Measurements from ENCODE around the gene PHEX.

DNA sequence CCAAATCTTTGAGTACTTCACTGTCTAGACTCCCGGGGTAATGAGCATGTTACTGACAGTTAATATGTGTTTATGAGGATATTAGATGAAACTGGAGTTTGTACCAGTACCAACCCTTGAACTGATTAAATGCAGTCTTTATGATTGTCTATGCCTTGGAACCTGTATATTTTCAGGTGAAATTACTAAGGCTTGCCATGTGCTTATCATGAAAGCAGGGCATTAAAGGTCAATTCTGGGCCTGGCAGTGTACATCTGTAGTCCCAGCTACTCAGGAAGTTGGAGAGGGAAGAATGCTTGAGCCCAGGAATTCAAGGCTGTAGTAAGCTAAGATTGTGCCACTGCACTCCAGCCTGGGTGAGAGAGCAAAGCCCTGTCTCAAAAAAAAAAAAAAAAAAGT lies 27.6 kb downstream of the PHEX start:
- TF ChIP-seq CREB5 (CRISPR knock-in tag; IDR thresholded peaks at IDR 0.05; ENCODE audit: low read depth) (no peak), GLIS3 (CRISPR knock-in tag; IDR thresholded peaks at IDR 0.05) (no peak), ZFP30 (CRISPR knock-in tag; IDR thresholded peaks at IDR 0.05) (no peak), POU6F1 (CRISPR knock-in tag; IDR thresholded peaks at IDR 0.05; ENCODE audit: borderline replicate concordance, low read depth) (no peak), ESRRG (CRISPR knock-in tag; IDR thresholded peaks at IDR 0.05) (no peak), PATZ1 (CRISPR knock-in tag; IDR thresholded peaks at IDR 0.05; ENCODE audit: borderline replicate concordance) (no peak), ZC3H10 (CRISPR knock-in tag; IDR thresholded peaks at IDR 0.05) (no peak), SNAI2 (CRISPR knock-in tag; IDR thresholded peaks at IDR 0.05) (no peak), TSHZ2 (CRISPR knock-in tag; IDR thresholded peaks at IDR 0.05) (no peak), ISL1 (CRISPR knock-in tag; IDR thresholded peaks at IDR 0.05) (no peak), ZNF8 (CRISPR knock-in tag; IDR thresholded peaks at IDR 0.05) (no peak), CSDC2 (CRISPR knock-in tag; IDR thresholded peaks at IDR 0.05) (no peak)
- TF ChIP-seq, protein P1, sequence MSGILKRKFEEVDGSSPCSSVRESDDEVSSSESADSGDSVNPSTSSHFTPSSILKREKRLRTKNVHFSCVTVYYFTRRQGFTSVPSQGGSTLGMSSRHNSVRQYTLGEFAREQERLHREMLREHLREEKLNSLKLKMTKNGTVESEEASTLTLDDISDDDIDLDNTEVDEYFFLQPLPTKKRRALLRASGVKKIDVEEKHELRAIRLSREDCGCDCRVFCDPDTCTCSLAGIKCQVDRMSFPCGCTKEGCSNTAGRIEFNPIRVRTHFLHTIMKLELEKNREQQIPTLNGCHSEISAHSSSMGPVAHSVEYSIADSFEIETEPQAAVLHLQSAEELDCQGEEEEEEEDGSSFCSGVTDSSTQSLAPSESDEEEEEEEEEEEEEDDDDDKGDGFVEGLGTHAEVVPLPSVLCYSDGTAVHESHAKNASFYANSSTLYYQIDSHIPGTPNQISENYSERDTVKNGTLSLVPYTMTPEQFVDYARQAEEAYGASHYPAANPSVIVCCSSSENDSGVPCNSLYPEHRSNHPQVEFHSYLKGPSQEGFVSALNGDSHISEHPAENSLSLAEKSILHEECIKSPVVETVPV (CRISPR knock-in tag; IDR thresholded peaks at IDR 0.05), result no peak
